H1 (cell line): ENCODE results near the gene NAA60. TPM values are rescaled to one million over a fixed set of nuclear protein-coding genes. Genes with fewer than 3 reads are reported as not detected.

Experiments
- BCL11A ChIP-seq, 2 experiments: IDR thresholded peaks; one replicate each; pipeline ENCODE4 v1.6.1; 2011; ENCODE audit warnings: low read depth in 2 of 2, low read length in 2 of 2, mild to moderate bottlenecking in 2 of 2
- CHD7 ChIP-seq: fragments of 300-600 bp; sonication (generic); IDR thresholded peaks from 2 replicates; pipeline ENCODE4 v1.7.1; 2012; ENCODE audit warnings: low read length, moderate library complexity, mild to moderate bottlenecking, inconsistent platforms; ENCODE audit not compliant: insufficient replicate concordance
- E2F6 ChIP-seq: IDR thresholded peaks from 2 replicates; pipeline ENCODE4 v1.6.1; 2012; ENCODE audit warnings: inconsistent platforms
- JUND ChIP-seq: IDR thresholded peaks from 2 replicates; pipeline ENCODE4 v1.6.1; 2011; ENCODE audit warnings: mild to moderate bottlenecking, improper control_type of control experiment, low read length
- MAX ChIP-seq: IDR thresholded peaks from 2 replicates; pipeline ENCODE4 v1.6.1; 2012; ENCODE audit warnings: inconsistent platforms
- SUZ12 ChIP-seq: fragments of 200-600 bp; sonication (generic); IDR thresholded peaks from 2 replicates; pipeline ENCODE4 v1.6.1; 2012; ENCODE audit warnings: mild to moderate bottlenecking, inconsistent platforms, low read length, moderate library complexity, mixed read lengths
- TBP ChIP-seq: IDR thresholded peaks from 2 replicates; pipeline ENCODE4 v1.6.1; 2011; ENCODE audit warnings: low read depth, low read length, improper control_type of control experiment
- USF2 ChIP-seq: IDR thresholded peaks from 2 replicates; pipeline ENCODE4 v1.6.1; 2011; ENCODE audit warnings: low read length, improper control_type of control experiment
- polyA plus RNA-seq, 7 experiments: library from polyadenylated mRNA; depleted of rRNA in 3 of 7; stranded (reverse) in 5 of 7; unstranded in 2 of 7; fragments of >200 nt in 5 of 7; fragments of 200-250 nt in 2 of 7; gene quantifications; 1 replicate in 5 of 7; 2 replicates in 1 of 7; 4 replicates in 1 of 7; pipeline versions ENCODE4 v1.2.1 to v1.2.3, GENCODE V29; 2011 to 2013; ENCODE audit warnings: missing spikeins in 2 of 7, mixed read lengths in 2 of 7
- total RNA-seq: library from RNA; stranded (reverse); fragmentation: NEBNext Ultra II Directional; extraction: Animal tissue kit (Norgen Biotek cat#: 25700); gene quantifications from 2 replicates; pipeline ENCODE4 v1.2.1, GENCODE V29; 2021

Gene NAA60
- total and polyA plus RNA-seq, 2 of the 8 experiments (the other 6 are each of a cell fraction or from before 2014, with no cell fraction given) = 34.1 to 47.6 TPM

GRCh38 chr16:3457434-3458252 is 14.2 kb downstream of the NAA60 start (continued):
- TF ChIP-seq CHD7 (no peak), E2F6 (peak; percentile 80), SUZ12 (no peak), TBP (peak; percentile 40; the same call in 1 of the 2 replicates), JUND (no peak), USF2 (peak; percentile 85), BCL11A (IDR thresholded peaks at IDR 0.05; ENCODE audit: low read depth in 2 of 2, low read length in 2 of 2) (no peak), MAX (peak; percentile 86)
